Endothelial cell of umbilical vein (primary cell): ENCODE results near the gene NR2F2. TPM values are rescaled to one million over a fixed set of nuclear protein-coding genes. Genes with fewer than 3 reads are reported as not detected.

Experiments used
- BruUV-seq: library from RNA; stranded (reverse); fragments of 400-500 nt; replicated peaks from 2 replicates; lab custom pipeline; 2021; lab: Mats Ljungman, UMichigan
- CTCF ChIA-PET: fragments of 300-600, 350-600 bp; sonication (Branson Sonifier 250); formaldehyde crosslinking; loops from one replicate; lab custom pipeline; 2021; ENCODE audit warnings: antibody characterized with exemption, inconsistent platforms; lab: Charles Lee
- POLR2A ChIA-PET: fragments of 300-600, 350-600 bp; sonication (Branson Sonifier 250); formaldehyde crosslinking; loops from one replicate; lab custom pipeline; 2021; ENCODE audit warnings: antibody characterized with exemption, inconsistent platforms; lab: Charles Lee
- DNase-seq: peaks from one replicate; pipeline ENCODE4 v3.0.0-alpha.2; 2011; ENCODE audit warnings: low read depth, low spot score
- FAIRE-seq: peaks from 2 replicates; lab custom pipeline; 2011; peaks lifted over from hg19 to GRCh38; lab: Jason Lieb, UNC
- H2AFZ ChIP-seq: 2 replicates; pipeline ENCODE4 v1.6.0; 2012; ENCODE audit warnings: low read depth, low read length, control low read depth, inconsistent platforms
- H3K27ac ChIP-seq: 2 replicates; pipeline ENCODE4 v1.5.1; 2011; ENCODE audit warnings: low read depth, mild to moderate bottlenecking, control low read depth, low read length, moderate library complexity; ENCODE audit not compliant: insufficient read depth
- H3K27me3 ChIP-seq, 2 experiments: 2 replicates each; pipeline versions ENCODE4 v1.6.0 to v1.6.1; 2011; ENCODE audit warnings: low read length in 2 of 2, mixed read lengths in 1 of 2; ENCODE audit not compliant: control insufficient read depth in 2 of 2, insufficient read depth in 2 of 2
- H3K36me3 ChIP-seq, 2 experiments: 2 replicates in 1 of 2; 3 replicates in 1 of 2; pipeline ENCODE4 v1.5.1; 2011; ENCODE audit warnings: low read length in 2 of 2, mild to moderate bottlenecking in 1 of 2, moderate library complexity in 1 of 2; ENCODE audit not compliant: control insufficient read depth in 2 of 2, insufficient read depth in 2 of 2; ENCODE audit errors: extremely low read depth in 1 of 2
- H3K4me1 ChIP-seq: 3 replicates; pipeline ENCODE4 v1.5.1; 2011; ENCODE audit warnings: mild to moderate bottlenecking, low read length; ENCODE audit not compliant: control insufficient read depth, insufficient read depth; ENCODE audit errors: extremely low read depth
- H3K4me2 ChIP-seq: 2 replicates; pipeline ENCODE4 v1.6.1; 2011; ENCODE audit warnings: low read length, control low read depth, mixed read lengths; ENCODE audit not compliant: insufficient read depth
- H3K4me3 ChIP-seq, 3 experiments: fragments of 200-600 bp in 1 of 3; sonication (generic), shearing (Covaris generic) in 1 of 3; replicated peaks in 1 of 3; 2 replicates each; pipeline ENCODE4 v1.5.1; 2011 to 2016; ENCODE audit warnings: control low read depth in 3 of 3, low read length in 3 of 3, mild to moderate bottlenecking in 2 of 3, inconsistent platforms in 1 of 3, low read depth in 1 of 3, moderate library complexity in 1 of 3; ENCODE audit not compliant: insufficient read depth in 1 of 3
- H3K79me2 ChIP-seq: 2 replicates; pipeline ENCODE4 v1.6.0; 2012; ENCODE audit warnings: low read length, inconsistent platforms; ENCODE audit not compliant: control insufficient read depth, insufficient read depth
- H3K9ac ChIP-seq: replicated peaks from 2 replicates; pipeline ENCODE3; 2011; ENCODE audit warnings: low read length, control low read depth; ENCODE audit not compliant: insufficient read depth; ENCODE audit errors: extremely low read depth
- H3K9me1 ChIP-seq: replicated peaks from 3 replicates; pipeline ENCODE4 v1.6.0; 2011; ENCODE audit warnings: mild to moderate bottlenecking, low read length; ENCODE audit not compliant: control insufficient read depth, insufficient read depth; ENCODE audit errors: extremely low read depth
- H3K9me3 ChIP-seq: replicated peaks from 2 replicates; pipeline ENCODE4 v1.5.1; 2012; ENCODE audit warnings: low read length, inconsistent platforms; ENCODE audit not compliant: control insufficient read depth, insufficient read depth
- H4K20me1 ChIP-seq: replicated peaks from 2 replicates; pipeline ENCODE3; 2011; ENCODE audit warnings: mild to moderate bottlenecking, low read length; ENCODE audit not compliant: control insufficient read depth, insufficient read depth; ENCODE audit errors: extremely low read depth
- EZH2 ChIP-seq: IDR thresholded peaks from 2 replicates; pipeline ENCODE4 v1.6.1; 2012; ENCODE audit warnings: borderline replicate concordance, low read depth, mild to moderate bottlenecking, moderate library complexity, low read length, inconsistent platforms; ENCODE audit not compliant: severe bottlenecking
- FOS ChIP-seq: IDR thresholded peaks from 2 replicates; pipeline ENCODE4 v1.6.1; 2011; ENCODE audit warnings: mild to moderate bottlenecking, low read length, moderate library complexity, borderline replicate concordance; ENCODE audit not compliant: insufficient read depth
- GATA2 ChIP-seq: IDR thresholded peaks from 2 replicates; pipeline ENCODE4 v1.7.0; 2011; ENCODE audit warnings: low read depth, mild to moderate bottlenecking, moderate library complexity, mixed read lengths, low read length; ENCODE audit not compliant: insufficient read length, insufficient read depth
- JUN ChIP-seq: IDR thresholded peaks from 2 replicates; pipeline ENCODE4 v1.6.1; 2011; ENCODE audit warnings: borderline replicate concordance, low read depth; ENCODE audit not compliant: insufficient read length, insufficient read depth
- MYC ChIP-seq: IDR thresholded peaks from one replicate; pipeline ENCODE4 v1.6.1; 2011; ENCODE audit warnings: mild to moderate bottlenecking, low read depth, low read length
- POLR2A ChIP-seq: IDR thresholded peaks from 2 replicates; pipeline ENCODE4 v1.6.1; 2012; ENCODE audit warnings: low read depth, mild to moderate bottlenecking, control low read depth, low read length
- POLR2AphosphoS5 ChIP-seq: IDR thresholded peaks from 2 replicates; pipeline ENCODE4 v1.6.1; 2012; ENCODE audit warnings: low read depth, mild to moderate bottlenecking, control low read depth, low read length, moderate library complexity; ENCODE audit not compliant: insufficient read depth
- dilution Hi-C: fragments of 300-500 bp; cut with MboI; formaldehyde crosslinking; loops from one replicate; pipeline ENCODE4 v1.15.0; 2019; ENCODE audit warnings: low sequenced_read_pairs; ENCODE audit not compliant: extremely low pct_ligation_motif_present
- intact Hi-C: fragments of 100-400 bp; cut with micrococcal nuclease; formaldehyde crosslinking; loops from one replicate; pipeline ENCODE4 v1.10.0; 2022
- polyA plus RNA-seq, 4 experiments: library from polyadenylated mRNA; depleted of rRNA in 3 of 4; stranded (reverse) in 3 of 4; unstranded in 1 of 4; fragments of >200 nt; gene quantifications; 2 replicates each; pipeline versions ENCODE4 v1.2.1 to v1.2.3, GENCODE V29; 2011 to 2012; ENCODE audit warnings: missing spikeins in 1 of 4
- total RNA-seq: library from RNA; stranded (reverse); gene quantifications from 2 replicates; pipeline ENCODE4 v1.2.3, GENCODE V29; 2021
- TF ChIP-seq, protein P1 (sequence below), 2 donors: IDR thresholded peaks; 1 replicate in 1 of 2; 2 replicates in 1 of 2; pipeline ENCODE4 v1.5.1; 2011; ENCODE audit warnings: low read length in 2 of 2, mild to moderate bottlenecking in 2 of 2, moderate library complexity in 2 of 2, control low read depth in 1 of 2, inconsistent platforms in 1 of 2, low read depth in 1 of 2; ENCODE audit not compliant: insufficient read depth in 1 of 2; ENCODE audit errors: extremely low read depth in 1 of 2
- TF ChIP-seq, protein P2 (sequence below): IDR thresholded peaks from 2 replicates; pipeline ENCODE4 v1.6.1; 2011; ENCODE audit not compliant: insufficient read depth, insufficient read length

Gene NR2F2
- total and polyA plus RNA-seq, 2 donors (not counting 3 experiments of a cell fraction or from before 2014, with no cell fraction given): 105 to 182 TPM

DNA sequence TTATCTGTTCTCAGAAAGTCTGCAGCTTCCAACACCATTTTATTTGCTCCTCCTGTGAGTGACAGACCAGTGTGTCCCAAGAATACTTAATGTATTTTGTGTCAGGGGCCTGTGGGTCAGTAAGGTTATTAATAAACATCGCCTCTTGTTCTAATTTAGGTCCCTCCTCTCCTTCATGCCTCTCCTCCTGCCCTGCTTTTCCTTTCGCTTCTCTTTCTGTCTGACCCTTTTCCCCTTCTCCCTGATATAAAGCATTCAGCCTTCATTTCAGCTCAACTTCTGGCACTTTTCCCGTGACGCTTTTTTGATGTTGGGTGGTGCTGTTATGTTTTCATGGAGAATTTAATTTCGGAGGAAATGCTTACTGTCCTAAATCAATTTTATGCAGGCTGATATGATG, 29.7 kb upstream of the NR2F2 start:
- CTCF ChIA-PET: no interaction called here
- POLR2A ChIA-PET: no interaction called here

More for the DNA sequence above, 29.7 kb upstream of the NR2F2 start:
- Histone ChIP-seq H3K4me3 (no peak overlapping the region), H4K20me1 (no peaks in the 10 kb centered on the region), H3K36me3 (no peaks in the 10 kb centered on the region), H3K79me2 (no peaks in the 10 kb centered on the region), H2AFZ (no peak overlapping the region), H3K9me1 (no peaks in the 10 kb centered on the region), H3K4me1 (no peaks in the 10 kb centered on the region), H3K27ac (no peak overlapping the region), H3K9ac (no peak overlapping the region), H3K4me2 (no peak overlapping the region), H3K27me3 (no peaks in the 10 kb centered on the region), H3K9me3 (no peaks in the 10 kb centered on the region)
- FAIRE-seq: no peak
- no peak for TF ChIP-seq FOS
- TF ChIP-seq, protein P1, sequence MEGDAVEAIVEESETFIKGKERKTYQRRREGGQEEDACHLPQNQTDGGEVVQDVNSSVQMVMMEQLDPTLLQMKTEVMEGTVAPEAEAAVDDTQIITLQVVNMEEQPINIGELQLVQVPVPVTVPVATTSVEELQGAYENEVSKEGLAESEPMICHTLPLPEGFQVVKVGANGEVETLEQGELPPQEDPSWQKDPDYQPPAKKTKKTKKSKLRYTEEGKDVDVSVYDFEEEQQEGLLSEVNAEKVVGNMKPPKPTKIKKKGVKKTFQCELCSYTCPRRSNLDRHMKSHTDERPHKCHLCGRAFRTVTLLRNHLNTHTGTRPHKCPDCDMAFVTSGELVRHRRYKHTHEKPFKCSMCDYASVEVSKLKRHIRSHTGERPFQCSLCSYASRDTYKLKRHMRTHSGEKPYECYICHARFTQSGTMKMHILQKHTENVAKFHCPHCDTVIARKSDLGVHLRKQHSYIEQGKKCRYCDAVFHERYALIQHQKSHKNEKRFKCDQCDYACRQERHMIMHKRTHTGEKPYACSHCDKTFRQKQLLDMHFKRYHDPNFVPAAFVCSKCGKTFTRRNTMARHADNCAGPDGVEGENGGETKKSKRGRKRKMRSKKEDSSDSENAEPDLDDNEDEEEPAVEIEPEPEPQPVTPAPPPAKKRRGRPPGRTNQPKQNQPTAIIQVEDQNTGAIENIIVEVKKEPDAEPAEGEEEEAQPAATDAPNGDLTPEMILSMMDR (IDR thresholded peaks at IDR 0.05; ENCODE audit: extremely low read depth in 1 of 2, insufficient read depth in 1 of 2, low read depth in 1 of 2, low read length in 2 of 2): no peak
- TF ChIP-seq JUN: no peak
- TF ChIP-seq, protein P2, sequence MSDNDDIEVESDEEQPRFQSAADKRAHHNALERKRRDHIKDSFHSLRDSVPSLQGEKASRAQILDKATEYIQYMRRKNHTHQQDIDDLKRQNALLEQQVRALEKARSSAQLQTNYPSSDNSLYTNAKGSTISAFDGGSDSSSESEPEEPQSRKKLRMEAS: no peak
- no peak for TF ChIP-seq GATA2
- no peak for TF ChIP-seq EZH2
- no peak for TF ChIP-seq POLR2AphosphoS5
- TF ChIP-seq POLR2A: no peak
- no peak for TF ChIP-seq MYC
- DNase-seq: no peak
- dilution Hi-C loops: no loop called here
- intact Hi-C loops: no loop called here
- no TSS peak for BruUV-seq
